Neuronal stem cell (in vitro differentiated cells): ENCODE measurements around the gene FILIP1L.

Experiments
- DNase-seq: peaks from one replicate; pipeline ENCODE4 v3.0.0-alpha.2; 2013; ENCODE audit warnings: low spot score
- H2AFZ ChIP-seq: one replicate; pipeline ENCODE4 v1.6.1; 2013; ENCODE audit warnings: mild to moderate bottlenecking, low read length, inconsistent platforms
- H2AK5ac ChIP-seq: 2 replicates; pipeline ENCODE4 v1.6.1; 2013; ENCODE audit warnings: low read depth, mild to moderate bottlenecking, inconsistent platforms, low read length, moderate library complexity, mixed read lengths
- H2BK120ac ChIP-seq: 2 replicates; pipeline ENCODE4 v1.6.1; 2013; ENCODE audit warnings: low read depth, mild to moderate bottlenecking, inconsistent platforms, low read length, moderate library complexity, mixed read lengths
- H2BK12ac ChIP-seq: one replicate; pipeline ENCODE4 v1.6.1; 2013; ENCODE audit warnings: low read length, inconsistent platforms
- H2BK15ac ChIP-seq: 2 replicates; pipeline ENCODE4 v1.6.1; 2013; ENCODE audit warnings: mild to moderate bottlenecking, low read length, inconsistent platforms, mixed read lengths
- H2BK5ac ChIP-seq: one replicate; pipeline ENCODE4 v1.6.1; 2013; ENCODE audit warnings: inconsistent platforms, mild to moderate bottlenecking, low read length, moderate library complexity
- H3K14ac ChIP-seq: one replicate; pipeline ENCODE4 v1.6.1; 2013; ENCODE audit warnings: low read length, inconsistent platforms
- H3K18ac ChIP-seq: 2 replicates; pipeline ENCODE4 v1.6.1; 2013; ENCODE audit warnings: low read length, inconsistent platforms
- H3K23ac ChIP-seq: 2 replicates; pipeline ENCODE4 v1.6.1; 2013; ENCODE audit warnings: low read depth, mild to moderate bottlenecking, mixed read lengths, low read length, inconsistent platforms; ENCODE audit not compliant: poor library complexity
- H3K27ac ChIP-seq: replicated peaks from 3 replicates; pipeline ENCODE4 v1.5.1; 2013; ENCODE audit warnings: low read length, inconsistent platforms
- H3K27me3 ChIP-seq, 3 experiments: 2 replicates each; pipeline ENCODE4 v1.6.1; 2013; ENCODE audit warnings: low read length in 3 of 3, mild to moderate bottlenecking in 2 of 3, inconsistent platforms in 1 of 3, low read depth in 1 of 3, mixed read lengths in 1 of 3, moderate library complexity in 1 of 3; ENCODE audit not compliant: control insufficient read depth in 3 of 3, insufficient read depth in 3 of 3
- H3K36me3 ChIP-seq, 2 donors: replicated peaks in 1 of 2; 2 replicates each; pipeline ENCODE4 v1.6.1; 2013; ENCODE audit warnings: low read length in 2 of 2; ENCODE audit not compliant: control insufficient read depth in 2 of 2, insufficient read depth in 2 of 2
- H3K4ac ChIP-seq: 2 replicates; pipeline ENCODE4 v1.6.1; 2013; ENCODE audit warnings: inconsistent platforms, mild to moderate bottlenecking, low read length, moderate library complexity
- H3K4me1 ChIP-seq, 2 donors: 1 replicate in 1 of 2; 2 replicates in 1 of 2; pipeline ENCODE4 v1.6.1; 2013; ENCODE audit warnings: low read length in 2 of 2, low read depth in 1 of 2; ENCODE audit not compliant: control insufficient read depth in 2 of 2, insufficient read depth in 1 of 2
- H3K4me2 ChIP-seq: one replicate; pipeline ENCODE4 v1.6.1; 2013; ENCODE audit warnings: mild to moderate bottlenecking, low read length, inconsistent platforms; ENCODE audit not compliant: insufficient read depth, poor library complexity, severe bottlenecking
- H3K4me3 ChIP-seq, 2 donors: 2 replicates each; pipeline ENCODE4 v1.5.1; 2013; ENCODE audit warnings: low read length in 2 of 2, mild to moderate bottlenecking in 2 of 2, inconsistent platforms in 1 of 2, moderate library complexity in 1 of 2
- H3K79me1 ChIP-seq: one replicate; pipeline ENCODE4 v1.6.1; 2013; ENCODE audit warnings: low read depth, mild to moderate bottlenecking, inconsistent platforms, low read length, moderate library complexity
- H3K9ac ChIP-seq: one replicate; pipeline ENCODE4 v1.6.1; 2013; ENCODE audit warnings: mild to moderate bottlenecking, low read depth, low read length, inconsistent platforms; ENCODE audit not compliant: poor library complexity
- H3K9me3 ChIP-seq, 2 donors: replicated peaks in 1 of 2; 2 replicates each; pipeline versions ENCODE3 to v1.6.1; 2013; ENCODE audit warnings: low read length in 2 of 2, mild to moderate bottlenecking in 2 of 2, inconsistent platforms in 1 of 2, low read depth in 1 of 2, mixed read lengths in 1 of 2, moderate library complexity in 1 of 2; ENCODE audit not compliant: control insufficient read depth in 2 of 2, insufficient read depth in 1 of 2
- H4K8ac ChIP-seq: one replicate; pipeline ENCODE4 v1.6.1; 2013; ENCODE audit warnings: low read depth, mild to moderate bottlenecking, inconsistent platforms, low read length, moderate library complexity
- H4K91ac ChIP-seq: one replicate; pipeline ENCODE4 v1.6.1; 2013; ENCODE audit warnings: low read length, low read depth, mild to moderate bottlenecking, inconsistent platforms; ENCODE audit not compliant: poor library complexity
- WGBS, 2 donors: extraction: QIAGEN DNeasy Blood & Tissue Kit; methylation state at CpG; one replicate each; pipeline ENCODE4 v1.1.7; 2013; ENCODE audit warnings: missing lambda C conversion rate in 2 of 2, mixed read lengths in 1 of 2; ENCODE audit not compliant: insufficient read length in 2 of 2, insufficient replicate concordance in 1 of 2; ENCODE audit errors: extremely low coverage in 2 of 2; 5-methylcytosine and 5-hydroxymethylcytosine counted together

The FILIP1L gene

GRCh38 chr3:99984668-99985067 is 129.6 kb downstream of the FILIP1L start:
- Histone ChIP-seq H2BK15ac (no peak overlapping the region), H2AFZ (no peak overlapping the region), H3K27ac (no peak overlapping the region), H3K14ac (no peak overlapping the region), H2BK12ac (no peak overlapping the region), H4K91ac (no peak overlapping the region), H2BK120ac (no peak overlapping the region), H3K36me3 (no peaks in the 10 kb centered on the region), H3K9me3 (no peaks in the 10 kb centered on the region), H3K4me1 (peaks cover 0 to 2% of the 10 kb centered on the region in 2 donors), H3K4ac (no peak overlapping the region), H3K18ac (no peak overlapping the region), H3K4me2 (no peak overlapping the region), H3K27me3 (no peaks in the 10 kb centered on the region), H3K23ac (no peak overlapping the region), H3K79me1 (peaks cover 1% of the 10 kb centered on the region), H2BK5ac (no peak overlapping the region), H3K4me3 (no peak overlapping the region), H2AK5ac (no peak overlapping the region), H3K9ac (no peak overlapping the region), H4K8ac (no peak overlapping the region)
- no CpG with 5 or more reads among the region's 2 CpGs for WGBS, 2 donors
- no peak for DNase-seq

DNA sequence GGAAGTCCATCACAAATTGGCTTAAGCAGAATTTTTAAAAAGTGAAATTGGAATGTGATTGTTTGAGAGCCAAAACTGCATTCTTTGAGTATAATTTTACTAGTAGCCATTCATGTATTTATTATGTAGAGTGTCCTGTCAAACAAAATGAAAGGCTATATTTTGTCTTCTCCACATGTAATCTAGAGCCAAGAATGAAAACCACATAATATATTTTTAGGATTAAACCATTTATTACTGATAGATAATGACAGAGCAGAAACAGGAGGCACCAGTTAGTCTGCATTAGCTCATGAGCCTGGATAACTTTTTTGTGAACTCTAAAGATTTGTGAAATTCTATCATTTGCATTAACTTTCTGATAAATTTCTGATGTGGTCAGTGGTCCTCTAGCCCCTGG is 130.2 kb downstream of the FILIP1L start:
- Histone ChIP-seq H2BK120ac (no peak overlapping the region), H3K9ac (no peak overlapping the region), H3K27me3 (no peaks in the 10 kb centered on the region), H3K36me3 (no peaks in the 10 kb centered on the region), H3K14ac (no peak overlapping the region), H2AK5ac (no peak overlapping the region), H3K4me2 (no peak overlapping the region), H3K9me3 (no peaks in the 10 kb centered on the region), H3K4ac (no peak overlapping the region), H4K91ac (no peak overlapping the region), H2BK12ac (no peak overlapping the region), H3K4me1 (peaks cover 0 to 2% of the 10 kb centered on the region in 2 donors), H3K27ac (no peak overlapping the region), H3K18ac (no peak overlapping the region), H4K8ac (no peak overlapping the region), H2BK15ac (no peak overlapping the region), H2AFZ (no peak overlapping the region), H2BK5ac (no peak overlapping the region), H3K23ac (no peak overlapping the region), H3K4me3 (no peak overlapping the region), H3K79me1 (peaks cover 1% of the 10 kb centered on the region)
- DNase-seq = no peak

DNA sequence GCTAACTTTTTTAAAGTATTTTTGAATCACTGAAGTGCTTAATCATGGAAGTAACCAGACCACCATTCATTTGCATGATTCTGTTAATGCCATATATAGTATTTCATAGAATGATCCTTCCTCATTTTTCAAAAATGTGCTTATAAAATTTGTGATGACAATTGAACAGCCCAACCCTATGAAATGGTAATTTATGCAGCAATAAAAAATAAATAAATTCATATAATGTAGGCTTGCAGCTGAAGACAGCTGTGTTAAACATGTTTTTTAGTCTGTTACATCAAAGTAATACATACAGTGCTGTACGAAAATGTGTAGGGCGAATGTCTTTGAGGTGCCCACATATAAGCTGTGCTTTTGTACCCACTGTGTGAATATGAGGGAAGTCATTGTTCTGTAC is 131.7 kb downstream of the FILIP1L start:
- no peaks in the 10 kb centered on the region for H3K27me3 ChIP-seq
- no peak for DNase-seq
- H3K4ac ChIP-seq = no peak overlapping the region
- H3K4me3 ChIP-seq = no peak overlapping the region
- H3K27ac ChIP-seq = no peak overlapping the region
- no peak overlapping the region for H2AK5ac ChIP-seq
- H2BK12ac ChIP-seq = no peak overlapping the region
- H3K9me3 ChIP-seq = peaks cover 0 to 8% of the 10 kb centered on the region in 2 donors
- H3K4me2 ChIP-seq = no peak overlapping the region
- H2AFZ ChIP-seq = no peak overlapping the region
- H2BK15ac ChIP-seq = no peak overlapping the region
- no peak overlapping the region for H4K91ac ChIP-seq
- H3K14ac ChIP-seq = no peak overlapping the region
- H4K8ac ChIP-seq = no peak overlapping the region
- no peak overlapping the region for H3K23ac ChIP-seq
- peaks cover 1% of the 10 kb centered on the region for H3K79me1 ChIP-seq
- H3K9ac ChIP-seq = no peak overlapping the region
- H3K4me1 ChIP-seq = peaks cover 0 to 2% of the 10 kb centered on the region in 2 donors
- H2BK5ac ChIP-seq = no peak overlapping the region
- H3K18ac ChIP-seq = no peak overlapping the region
- no peaks in the 10 kb centered on the region for H3K36me3 ChIP-seq
- WGBS, 2 donors = no CpG with 5 or more reads among the region's 2 CpGs
- no peak overlapping the region for H2BK120ac ChIP-seq

- DNase-seq = no peak
- Histone ChIP-seq H2AK5ac (no peak overlapping the region), H3K27me3 (no peaks in the 10 kb centered on the region), H3K9me3 (peaks cover 0 to 8% of the 10 kb centered on the region in 2 donors), H2AFZ (no peak overlapping the region), H2BK120ac (no peak overlapping the region), H3K14ac (no peak overlapping the region), H2BK5ac (no peak overlapping the region), H2BK12ac (no peak overlapping the region), H3K79me1 (peaks cover 1% of the 10 kb centered on the region), H3K4me3 (no peak overlapping the region), H3K27ac (no peak overlapping the region), H3K18ac (no peak overlapping the region), H3K23ac (no peak overlapping the region), H3K9ac (no peak overlapping the region), H3K4me2 (no peak overlapping the region), H2BK15ac (no peak overlapping the region), H4K91ac (no peak overlapping the region), H3K4ac (no peak overlapping the region), H3K36me3 (no peaks in the 10 kb centered on the region), H3K4me1 (peaks cover 0 to 2% of the 10 kb centered on the region in 2 donors), H4K8ac (no peak overlapping the region)
- WGBS, 2 donors = no CpG with 5 or more reads among the region's 1 CpG
Observed at GRCh38 chr3:99981138-99981537, 133.2 kb downstream of the FILIP1L start.
